Mesenchymal stem cell (in vitro differentiated cells and primary cell): ENCODE results near the gene GDPD3.

Source experiments
- DNase-seq: peaks from one replicate; pipeline ENCODE4 v3.0.0-alpha.2; 2013
- H2AFZ ChIP-seq: one replicate; pipeline ENCODE4 v1.6.1; 2013; ENCODE audit warnings: low read depth, mild to moderate bottlenecking, control low read depth, inconsistent platforms, low read length, moderate library complexity
- H2AK5ac ChIP-seq: 2 replicates; pipeline ENCODE4 v1.6.1; 2013; ENCODE audit warnings: low read length, moderate library complexity, mild to moderate bottlenecking, inconsistent platforms; ENCODE audit not compliant: severe bottlenecking
- H2BK120ac ChIP-seq: one replicate; pipeline ENCODE4 v1.6.1; 2013; ENCODE audit warnings: low read depth, mild to moderate bottlenecking, inconsistent platforms, low read length, moderate library complexity
- H2BK12ac ChIP-seq, 2 experiments: one replicate each; pipeline ENCODE4 v1.6.1; 2013; ENCODE audit warnings: inconsistent platforms in 2 of 2, low read length in 2 of 2, mild to moderate bottlenecking in 2 of 2, moderate library complexity in 2 of 2, control low read depth in 1 of 2
- H2BK15ac ChIP-seq: one replicate; pipeline ENCODE4 v1.6.1; 2013; ENCODE audit warnings: mild to moderate bottlenecking, low read depth, inconsistent platforms; ENCODE audit not compliant: poor library complexity, severe bottlenecking
- H2BK5ac ChIP-seq: 2 replicates; pipeline ENCODE4 v1.6.1; 2013; ENCODE audit warnings: low read depth, mild to moderate bottlenecking, low read length, control low read depth, inconsistent platforms; ENCODE audit not compliant: poor library complexity, severe bottlenecking
- H3K14ac ChIP-seq, 2 experiments: one replicate each; pipeline ENCODE4 v1.6.1; 2013; ENCODE audit warnings: inconsistent platforms in 2 of 2, low read length in 2 of 2, control low read depth in 1 of 2, mild to moderate bottlenecking in 1 of 2, moderate library complexity in 1 of 2
- H3K18ac ChIP-seq, 2 experiments: one replicate each; pipeline ENCODE4 v1.6.1; 2013; ENCODE audit warnings: inconsistent platforms in 2 of 2, low read length in 2 of 2, control low read depth in 1 of 2, low read depth in 1 of 2, mild to moderate bottlenecking in 1 of 2
- H3K23ac ChIP-seq, 2 experiments: one replicate each; pipeline ENCODE4 v1.6.1; 2013; ENCODE audit warnings: inconsistent platforms in 2 of 2, low read length in 2 of 2, mild to moderate bottlenecking in 2 of 2, moderate library complexity in 2 of 2, control low read depth in 1 of 2
- H3K27ac ChIP-seq: 2 replicates; pipeline ENCODE4 v1.5.1; 2013; ENCODE audit warnings: mild to moderate bottlenecking, moderate library complexity, low read length, control low read depth, inconsistent platforms; ENCODE audit not compliant: poor library complexity, severe bottlenecking
- H3K27me3 ChIP-seq, 2 experiments: 2 replicates each; pipeline versions ENCODE4 v1.6.1 to v1.7.0; 2013; ENCODE audit warnings: low read length in 2 of 2, mild to moderate bottlenecking in 2 of 2, moderate library complexity in 2 of 2, control low read depth in 1 of 2, inconsistent platforms in 1 of 2; ENCODE audit not compliant: control insufficient read depth in 1 of 2, insufficient read depth in 1 of 2
- H3K36me3 ChIP-seq, 2 experiments: 2 replicates each; pipeline versions ENCODE4 v1.6.1 to v1.7.0; 2013; ENCODE audit warnings: low read length in 2 of 2, control low read depth in 1 of 2, inconsistent platforms in 1 of 2, low read depth in 1 of 2, mild to moderate bottlenecking in 1 of 2; ENCODE audit not compliant: insufficient read depth in 2 of 2, control insufficient read depth in 1 of 2
- H3K4ac ChIP-seq, 2 experiments: one replicate each; pipeline ENCODE4 v1.6.1; 2013; ENCODE audit warnings: inconsistent platforms in 2 of 2, low read length in 2 of 2, mild to moderate bottlenecking in 2 of 2, moderate library complexity in 2 of 2, control low read depth in 1 of 2, low read depth in 1 of 2
- H3K4me1 ChIP-seq: 2 replicates; pipeline ENCODE4 v1.6.1; 2013; ENCODE audit warnings: low read depth, low read length, control low read depth; ENCODE audit not compliant: control insufficient read depth, insufficient read depth
- H3K4me2 ChIP-seq: 2 replicates; pipeline ENCODE4 v1.6.1; 2013; ENCODE audit warnings: low read length, mild to moderate bottlenecking, inconsistent platforms; ENCODE audit not compliant: poor library complexity, severe bottlenecking
- H3K4me3 ChIP-seq, 2 experiments: 2 replicates each; pipeline versions ENCODE4 v1.5.1 to v1.7.0; 2013; ENCODE audit warnings: low read length in 2 of 2, mild to moderate bottlenecking in 2 of 2, control low read depth in 1 of 2, low read depth in 1 of 2; ENCODE audit not compliant: insufficient read depth in 1 of 2
- H3K79me1 ChIP-seq: replicated peaks from 2 replicates; pipeline ENCODE4 v1.6.1; 2013; ENCODE audit warnings: mild to moderate bottlenecking, control low read depth, low read length, inconsistent platforms; ENCODE audit not compliant: poor library complexity, severe bottlenecking
- H3K9ac ChIP-seq: 2 replicates; pipeline ENCODE4 v1.7.0; 2013; ENCODE audit warnings: mild to moderate bottlenecking, low read length, moderate library complexity
- H3K9me3 ChIP-seq: 2 replicates; pipeline ENCODE4 v1.7.0; 2013; ENCODE audit warnings: mild to moderate bottlenecking, low read length; ENCODE audit not compliant: control insufficient read depth
- H4K8ac ChIP-seq: one replicate; pipeline ENCODE4 v1.6.1; 2013; ENCODE audit warnings: inconsistent platforms, mild to moderate bottlenecking, low read length, moderate library complexity
- H4K91ac ChIP-seq: one replicate; pipeline ENCODE4 v1.6.1; 2013; ENCODE audit warnings: mild to moderate bottlenecking, low read length, inconsistent platforms
- WGBS: methylation state at CpG from one replicate; pipeline ENCODE4 v1.1.7; 2013; ENCODE audit warnings: mixed read lengths; 5-methylcytosine and 5-hydroxymethylcytosine counted together

GDPD3 gene

GRCh38 chr16:30110661-30111060 lies 2.7 kb downstream of the GDPD3 start:
- Histone ChIP-seq H2BK120ac (no peak overlapping the region), H3K4ac (no peak overlapping the region), H3K9me3 (no peaks in the 10 kb centered on the region), H3K79me1 (no peaks in the 10 kb centered on the region), H2AK5ac (no peak overlapping the region), H3K23ac (no peak overlapping the region), H3K27me3 (no peaks in the 10 kb centered on the region), H2BK12ac (no peak overlapping the region), H3K4me1 (peaks cover 11% of the 10 kb centered on the region), H3K4me2 (no peak overlapping the region), H2BK5ac (no peak overlapping the region), H3K4me3 (no peak overlapping the region), H2BK15ac (no peak overlapping the region), H4K91ac (no peak overlapping the region), H3K27ac (no peak overlapping the region), H3K18ac (no peak overlapping the region), H3K36me3 (peaks cover 59 to 71% of the 10 kb centered on the region in 2 experiments), H3K14ac (no peak overlapping the region), H4K8ac (no peak overlapping the region), H3K9ac (no peak overlapping the region), H2AFZ (no peak overlapping the region)
- no peak for DNase-seq
- 71% methylated on average over 4 of the region's 7 CpGs for WGBS

GRCh38 chr16:30108059-30108850 lies 5.1 kb downstream of the GDPD3 start:
- no peak overlapping the region for H3K4ac ChIP-seq

GRCh38 chr16:30104492-30104891 lies 8.8 kb downstream of the GDPD3 start:
- H3K4me1 ChIP-seq, result no peaks in the 10 kb centered on the region
- H3K27me3 ChIP-seq, result no peaks in the 10 kb centered on the region
- H2AFZ ChIP-seq, result no peak overlapping the region
- no peak overlapping the region for H3K4me3 ChIP-seq
- no peak overlapping the region for H2BK5ac ChIP-seq
- H3K4ac ChIP-seq, result no peak overlapping the region
- H3K9me3 ChIP-seq, result no peaks in the 10 kb centered on the region
- no peak overlapping the region for H3K18ac ChIP-seq
- H2BK15ac ChIP-seq, result no peak overlapping the region
- H3K4me2 ChIP-seq, result no peak overlapping the region
- WGBS, result 94% methylated on average over 5 of the region's 6 CpGs
- no peak overlapping the region for H3K23ac ChIP-seq
- H2BK12ac ChIP-seq, result no peak overlapping the region
- no peak overlapping the region for H2AK5ac ChIP-seq
- no peak for DNase-seq
- no peak overlapping the region for H3K14ac ChIP-seq
- peaks cover 37 to 53% of the 10 kb centered on the region in 2 experiments for H3K36me3 ChIP-seq
- no peak overlapping the region for H4K91ac ChIP-seq
- no peak overlapping the region for H3K9ac ChIP-seq
- no peak overlapping the region for H3K27ac ChIP-seq
- H4K8ac ChIP-seq, result no peak overlapping the region
- H2BK120ac ChIP-seq, result no peak overlapping the region
- no peaks in the 10 kb centered on the region for H3K79me1 ChIP-seq

More at GRCh38 chr16:30108059-30108850, 5.1 kb downstream of the GDPD3 start:
- Histone ChIP-seq H3K4me3 (no peak overlapping the region), H3K79me1 (no peaks in the 10 kb centered on the region), H3K4me2 (no peak overlapping the region), H2AFZ (no peak overlapping the region), H2BK15ac (no peak overlapping the region), H2BK5ac (no peak overlapping the region), H3K23ac (no peak overlapping the region), H4K8ac (no peak overlapping the region), H2BK120ac (no peak overlapping the region), H3K9ac (no peak overlapping the region), H3K4me1 (peaks cover 6% of the 10 kb centered on the region), H3K14ac (no peak overlapping the region), H3K18ac (no peak overlapping the region), H2AK5ac (no peak overlapping the region), H4K91ac (no peak overlapping the region), H2BK12ac (no peak overlapping the region), H3K9me3 (no peaks in the 10 kb centered on the region), H3K27me3 (no peaks in the 10 kb centered on the region), H3K36me3 (peaks cover 54 to 76% of the 10 kb centered on the region in 2 experiments), H3K27ac (no peak overlapping the region)
- DNase-seq, result no peak
- WGBS, result 94% methylated on average over 12 of the region's 15 CpGs

GRCh38 chr16:30104090-30104489 lies 9.2 kb downstream of the GDPD3 start:
- no peaks in the 10 kb centered on the region for H3K27me3 ChIP-seq
- no peak overlapping the region for H2BK15ac ChIP-seq
- WGBS, result 85% methylated on average over 4 of the region's 4 CpGs

More at GRCh38 chr16:30104090-30104489, 9.2 kb downstream of the GDPD3 start:
- Histone ChIP-seq H3K23ac (no peak overlapping the region), H3K18ac (no peak overlapping the region), H2BK12ac (no peak overlapping the region), H3K14ac (no peak overlapping the region), H3K4ac (no peak overlapping the region), H3K79me1 (no peaks in the 10 kb centered on the region), H4K8ac (no peak overlapping the region), H3K4me2 (no peak overlapping the region), H2BK5ac (no peak overlapping the region), H2AK5ac (no peak overlapping the region), H2BK120ac (no peak overlapping the region), H3K36me3 (peaks cover 37 to 53% of the 10 kb centered on the region in 2 experiments), H4K91ac (no peak overlapping the region), H3K27ac (no peak overlapping the region), H3K4me3 (no peak overlapping the region), H3K4me1 (no peaks in the 10 kb centered on the region), H2AFZ (no peak overlapping the region), H3K9ac (no peak overlapping the region), H3K9me3 (no peaks in the 10 kb centered on the region)
- no peak for DNase-seq
